ENCODE measurements around the gene MDK. TPM values are rescaled to one million over a fixed set of nuclear protein-coding genes. Genes with fewer than 3 reads are reported as not detected.

The MDK gene
- total RNA-seq, 2 experiments from 2014 or later, result 5.5 to 6.5 TPM

GRCh38 chr11:46346886-46347636, 34.4 kb upstream of the MDK start, which contains the start of gene DGKZ:
DGKZ (plus strand) TSS chr11:46347463; CDS start chr11:46347660, 197 bp downstream.
- peak; percentile 77 to 97 (median 88) for DNase-seq
- ATAC-seq (ENCODE audit: poor library complexity), result peak; percentile 77
- H3K9me3 Mint-ChIP-seq, result no peaks in the 10 kb centered on the region
- no peaks in the 10 kb centered on the region for H3K27me3 Mint-ChIP-seq
- peak within 1 kb of the TSS; percentile 95 for H3K4me3 Mint-ChIP-seq
- intact Hi-C loops (cut with DNase I, micrococcal nuclease), result loop anchor here (1.0 to 10.0 kb wide), 5 partner anchors 14 to 225 kb away; partner anchors contain the start of gene PHF21A (in 1 of the 2)
- Histone ChIP-seq H3K4me3 (ENCODE audit: low read length) (peak within 1 kb of the TSS; percentile 99), H3K27ac (ENCODE audit: low read depth in 1 of 2, low read length in 2 of 2) (peak within 1 kb of the TSS; percentile 44 to 73), H3K27me3 (ENCODE audit: control insufficient read depth in 1 of 2, insufficient read depth in 2 of 2, low read length in 2 of 2) (no peaks in the 10 kb centered on the region), H3K9me3 (ENCODE audit: control insufficient read depth in 1 of 2, insufficient read depth in 1 of 2, low read length in 2 of 2) (no peaks in the 10 kb centered on the region), H3K36me3 (ENCODE audit: insufficient read depth, low read length) (peaks cover 13% of the 10 kb centered on the region), H3K4me1 (ENCODE audit: insufficient read depth, low read length) (peaks cover 86% of the 10 kb centered on the region)
- POLR2A ChIA-PET, result interaction anchor here (1.0 to 14.3 kb wide), 6 partner anchors 11 to 247 kb away, joined by 3 to 266 read pairs (median 7); partner anchors contain the start of gene AMBRA1
- peaks cover 83% of the 10 kb centered on the region for H3K4me1 Mint-ChIP-seq (ENCODE audit: low read depth)
- peak; percentile 34 for TF ChIP-seq CTCF (IDR thresholded peaks at IDR 0.05)
- peaks cover 25% of the 10 kb centered on the region for H3K36me3 Mint-ChIP-seq (ENCODE audit: low read depth)
- peak within 1 kb of the TSS; percentile 89 for H3K27ac Mint-ChIP-seq
- CTCF ChIA-PET, result interaction anchor here (0.6 to 5.2 kb wide), 14 partner anchors 9 to 259 kb away, joined by 3 to 34 read pairs (median 7); no protein-coding TSS in a partner anchor

- Mint-ChIP-seq H3K27ac (peak overlapping the region; percentile 89), H3K9me3 (no peaks in the 10 kb centered on the region), H3K4me1 (ENCODE audit: low read depth) (peaks cover 83% of the 10 kb centered on the region), H3K36me3 (ENCODE audit: low read depth) (peaks cover 30% of the 10 kb centered on the region), H3K27me3 (no peaks in the 10 kb centered on the region), H3K4me3 (peak overlapping the region; percentile 95)
- no peak for ATAC-seq (ENCODE audit: poor library complexity)
- ChIA-PET POLR2A (interaction anchor here (1.0 to 14.3 kb wide), 10 partner anchors 9 to 246 kb away, joined by 3 to 266 read pairs (median 8); partner anchors contain the start of gene AMBRA1), CTCF (interaction anchor here (0.6 to 5.2 kb wide), 14 partner anchors 8 to 258 kb away, joined by 3 to 34 read pairs (median 7); no protein-coding TSS in a partner anchor)
- Histone ChIP-seq H3K9me3 (ENCODE audit: control insufficient read depth in 1 of 2, insufficient read depth in 1 of 2, low read length in 2 of 2) (no peaks in the 10 kb centered on the region), H3K27ac (ENCODE audit: low read depth in 1 of 2, low read length in 2 of 2) (peak overlapping the region; percentile 44 to 73), H3K4me3 (ENCODE audit: low read length) (peak overlapping the region; percentile 99), H3K4me1 (ENCODE audit: insufficient read depth, low read length) (peaks cover 86% of the 10 kb centered on the region), H3K36me3 (ENCODE audit: insufficient read depth, low read length) (peaks cover 15% of the 10 kb centered on the region), H3K27me3 (ENCODE audit: control insufficient read depth in 1 of 2, insufficient read depth in 2 of 2, low read length in 2 of 2) (no peaks in the 10 kb centered on the region)
- no peak for TF ChIP-seq CTCF (IDR thresholded peaks at IDR 0.05)
- intact Hi-C loops (cut with DNase I, micrococcal nuclease), result loop anchor here (1.0 to 10.0 kb wide), 4 partner anchors 15 to 225 kb away; partner anchors contain the start of gene PHF21A (in 1 of the 2)
- DNase-seq, result peak in 3 of 14 experiments; percentile 43 to 55 (median 47)
Observed at GRCh38 chr11:46347637-46348311, 33.7 kb upstream of the MDK start.

Measured in CD4-positive, alpha-beta T cell (primary cell).